Right lobe of liver (tissue), 4 donors: ENCODE data around the gene KIF5B.

Experiments
- POLR2A ChIP-seq: fragments of 450-650 bp; IDR thresholded peaks from one replicate; pipeline ENCODE4 v1.6.1; 2017; ENCODE audit warnings: antibody characterized with exemption, mild to moderate bottlenecking
- TF ChIP-seq, protein P1 (sequence below), 4 donors: fragments of 200-600 bp in 3 of 4; fragments of 450-650 bp in 1 of 4; IDR thresholded peaks; one replicate each; pipeline versions ENCODE4 v1.5.1 to v1.8.0; 2016 to 2022; ENCODE audit warnings: antibody characterized with exemption in 4 of 4, mild to moderate bottlenecking in 2 of 4
- donor health status: DM: no; HTN: no; CAD: no.
- donor health status: DM: no; HTN: no; CAD: no.
- donor health status: DM: no; HTN: yes; CAD: no.

DNA sequence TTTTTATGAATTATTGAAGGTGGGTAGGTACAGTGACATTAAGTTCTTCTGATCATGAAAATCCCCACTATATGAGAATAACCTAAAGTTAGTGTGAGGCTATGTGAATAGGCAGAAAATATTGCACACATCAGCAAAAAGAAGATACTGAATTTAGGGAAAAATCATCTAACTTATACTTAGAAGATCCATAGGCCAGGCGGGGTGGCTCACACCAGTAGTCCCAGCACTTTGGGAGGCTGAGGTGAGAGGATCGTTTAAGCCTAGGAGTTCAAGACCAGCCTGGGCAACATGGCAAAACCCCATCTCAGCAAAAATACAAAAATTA is 78.1 kb downstream of the KIF5B start:
- TF ChIP-seq, protein P1, sequence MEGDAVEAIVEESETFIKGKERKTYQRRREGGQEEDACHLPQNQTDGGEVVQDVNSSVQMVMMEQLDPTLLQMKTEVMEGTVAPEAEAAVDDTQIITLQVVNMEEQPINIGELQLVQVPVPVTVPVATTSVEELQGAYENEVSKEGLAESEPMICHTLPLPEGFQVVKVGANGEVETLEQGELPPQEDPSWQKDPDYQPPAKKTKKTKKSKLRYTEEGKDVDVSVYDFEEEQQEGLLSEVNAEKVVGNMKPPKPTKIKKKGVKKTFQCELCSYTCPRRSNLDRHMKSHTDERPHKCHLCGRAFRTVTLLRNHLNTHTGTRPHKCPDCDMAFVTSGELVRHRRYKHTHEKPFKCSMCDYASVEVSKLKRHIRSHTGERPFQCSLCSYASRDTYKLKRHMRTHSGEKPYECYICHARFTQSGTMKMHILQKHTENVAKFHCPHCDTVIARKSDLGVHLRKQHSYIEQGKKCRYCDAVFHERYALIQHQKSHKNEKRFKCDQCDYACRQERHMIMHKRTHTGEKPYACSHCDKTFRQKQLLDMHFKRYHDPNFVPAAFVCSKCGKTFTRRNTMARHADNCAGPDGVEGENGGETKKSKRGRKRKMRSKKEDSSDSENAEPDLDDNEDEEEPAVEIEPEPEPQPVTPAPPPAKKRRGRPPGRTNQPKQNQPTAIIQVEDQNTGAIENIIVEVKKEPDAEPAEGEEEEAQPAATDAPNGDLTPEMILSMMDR (IDR thresholded peaks at IDR 0.05), result no peak
- TF ChIP-seq POLR2A, result no peak
